Parathyroid adenoma (tissue), 2 donors: ENCODE measurements around the gene GTF3C4.

Experiments
- H2AFZ ChIP-seq: fragments of 300-600 bp; sonication (generic); one replicate; pipeline ENCODE4 v1.7.0; 2017; ENCODE audit warnings: antibody characterized with exemption, mild to moderate bottlenecking
- H3K27ac ChIP-seq: fragments of 300-600 bp; sonication (generic); one replicate; pipeline ENCODE4 v1.7.0; 2017
- H3K27me3 ChIP-seq: fragments of 300-600 bp; sonication (generic); one replicate; pipeline ENCODE4 v1.7.0; 2017; ENCODE audit warnings: low read length; ENCODE audit not compliant: control insufficient read depth, insufficient read depth
- H3K36me3 ChIP-seq: fragments of 300-600 bp; sonication (generic); one replicate; pipeline ENCODE4 v1.7.0; 2017; ENCODE audit warnings: low read length; ENCODE audit not compliant: control insufficient read depth, insufficient read depth
- H3K4me1 ChIP-seq: fragments of 300-600 bp; sonication (generic); one replicate; pipeline ENCODE4 v1.7.0; 2017; ENCODE audit warnings: control low read depth
- H3K4me2 ChIP-seq: fragments of 300-600 bp; sonication (generic); one replicate; pipeline ENCODE4 v1.7.0; 2017; ENCODE audit warnings: low read length
- H3K4me3 ChIP-seq: fragments of 300-600 bp; sonication (generic); one replicate; pipeline ENCODE4 v1.7.0; 2017; ENCODE audit warnings: low read depth, low read length
- H3K79me2 ChIP-seq: fragments of 300-600 bp; sonication (generic); one replicate; pipeline ENCODE4 v1.7.0; 2017; ENCODE audit warnings: control low read depth
- H3K9ac ChIP-seq: fragments of 300-600 bp; sonication (generic); one replicate; pipeline ENCODE4 v1.7.0; 2017; ENCODE audit warnings: mild to moderate bottlenecking
- H3K9me3 ChIP-seq: fragments of 300-600 bp; sonication (generic); one replicate; pipeline ENCODE4 v1.7.0; 2017; ENCODE audit warnings: low read length; ENCODE audit not compliant: control insufficient read depth
- CTCF ChIP-seq: fragments of 300-600 bp; sonication (generic); IDR thresholded peaks from one replicate; pipeline ENCODE4 v1.7.0; 2017; ENCODE audit warnings: antibody characterized with exemption, mild to moderate bottlenecking
- donor health status: primary hyperparathyroidism.

The GTF3C4 gene

GRCh38 chr9:132627594-132627993 lies 42.7 kb upstream of the GTF3C4 start:
- no peak for TF ChIP-seq CTCF
- no peaks in the 10 kb centered on the region for H3K4me1 ChIP-seq
- no peak overlapping the region for H3K4me2 ChIP-seq
- H3K79me2 ChIP-seq, result no peaks in the 10 kb centered on the region
- H3K36me3 ChIP-seq, result no peaks in the 10 kb centered on the region
- H3K9ac ChIP-seq, result no peak overlapping the region
- no peak overlapping the region for H3K27ac ChIP-seq
- H2AFZ ChIP-seq, result no peak overlapping the region
- no peak overlapping the region for H3K4me3 ChIP-seq
- H3K27me3 ChIP-seq, result no peaks in the 10 kb centered on the region
- no peaks in the 10 kb centered on the region for H3K9me3 ChIP-seq

GRCh38 chr9:132628746-132629145 lies 41.5 kb upstream of the GTF3C4 start:
- no peaks in the 10 kb centered on the region for H3K9me3 ChIP-seq
- no peaks in the 10 kb centered on the region for H3K4me1 ChIP-seq
- H2AFZ ChIP-seq, result no peak overlapping the region
- H3K9ac ChIP-seq, result no peak overlapping the region
- H3K79me2 ChIP-seq, result no peaks in the 10 kb centered on the region
- no peak overlapping the region for H3K27ac ChIP-seq
- no peak for TF ChIP-seq CTCF
- no peaks in the 10 kb centered on the region for H3K36me3 ChIP-seq
- no peaks in the 10 kb centered on the region for H3K27me3 ChIP-seq
- H3K4me3 ChIP-seq, result no peak overlapping the region
- H3K4me2 ChIP-seq, result no peak overlapping the region

- H3K27me3 ChIP-seq, result no peaks in the 10 kb centered on the region
- no peaks in the 10 kb centered on the region for H3K4me1 ChIP-seq
- no peak for TF ChIP-seq CTCF
- H3K9me3 ChIP-seq, result no peaks in the 10 kb centered on the region
- no peak overlapping the region for H3K4me3 ChIP-seq
- no peaks in the 10 kb centered on the region for H3K79me2 ChIP-seq
- H2AFZ ChIP-seq, result no peak overlapping the region
- H3K36me3 ChIP-seq, result no peaks in the 10 kb centered on the region
- no peak overlapping the region for H3K4me2 ChIP-seq
- no peak overlapping the region for H3K9ac ChIP-seq
- no peak overlapping the region for H3K27ac ChIP-seq
Observed at GRCh38 chr9:132630116-132630515, 40.1 kb upstream of the GTF3C4 start.

GRCh38 chr9:132630811-132631210 lies 39.5 kb upstream of the GTF3C4 start:
- Histone ChIP-seq H3K79me2 (no peaks in the 10 kb centered on the region), H2AFZ (no peak overlapping the region), H3K27ac (no peak overlapping the region), H3K4me3 (no peak overlapping the region), H3K36me3 (no peaks in the 10 kb centered on the region), H3K4me2 (no peak overlapping the region), H3K9ac (no peak overlapping the region), H3K4me1 (no peaks in the 10 kb centered on the region), H3K9me3 (no peaks in the 10 kb centered on the region), H3K27me3 (no peaks in the 10 kb centered on the region)
- TF ChIP-seq CTCF, result no peak

GRCh38 chr9:132631280-132631679 lies 39.0 kb upstream of the GTF3C4 start:
- Histone ChIP-seq H3K9ac (no peak overlapping the region), H2AFZ (no peak overlapping the region), H3K36me3 (no peaks in the 10 kb centered on the region), H3K4me1 (no peaks in the 10 kb centered on the region), H3K9me3 (no peaks in the 10 kb centered on the region), H3K27ac (no peak overlapping the region), H3K4me2 (no peak overlapping the region), H3K27me3 (no peaks in the 10 kb centered on the region), H3K79me2 (no peaks in the 10 kb centered on the region), H3K4me3 (no peak overlapping the region)
- no peak for TF ChIP-seq CTCF
